H1 (cell line): ENCODE measurements around the gene RNU6-8. TPM values are rescaled to one million over a fixed set of nuclear protein-coding genes. Genes with fewer than 3 reads are reported as not detected.

Source experiments
- CTCF ChIA-PET: fragments of 300-600 bp; sonication (Branson Sonifier 250); formaldehyde crosslinking; loops from one replicate; lab custom pipeline; 2021; ENCODE audit not compliant: partially characterized antibody; lab: Charles Lee
- POLR2A ChIA-PET: fragments of 300-600 bp; sonication (Branson Sonifier 250); formaldehyde crosslinking; loops from one replicate; lab custom pipeline; 2021; ENCODE audit warnings: inconsistent platforms; ENCODE audit not compliant: partially characterized antibody; lab: Charles Lee
- DNase-seq, 2 experiments: peaks; one replicate each; pipeline versions ENCODE4 v3.0.0 to v3.0.0-alpha.2; 2010 to 2022; ENCODE audit warnings: low spot score in 2 of 2, low read depth in 1 of 2, mixed read lengths in 1 of 2
- FAIRE-seq: peaks from 2 replicates; lab custom pipeline; 2011; peaks lifted over from hg19 to GRCh38; lab: Jason Lieb, UNC
- H2AFZ ChIP-seq: 2 replicates; pipeline ENCODE4 v1.8.1; 2012; ENCODE audit warnings: low read length, inconsistent platforms
- H2AK5ac ChIP-seq: 2 replicates; pipeline ENCODE4 v1.6.1; 2013; ENCODE audit warnings: low read depth, low read length
- H2BK120ac ChIP-seq: replicated peaks from 2 replicates; pipeline ENCODE3; 2013; ENCODE audit warnings: low read depth, low read length, inconsistent platforms
- H2BK12ac ChIP-seq: 2 replicates; pipeline ENCODE4 v1.6.1; 2013; ENCODE audit warnings: low read depth, low read length
- H2BK15ac ChIP-seq: 2 replicates; pipeline ENCODE4 v1.6.1; 2013; ENCODE audit warnings: low read length
- H2BK20ac ChIP-seq: 2 replicates; pipeline ENCODE4 v1.6.1; 2013; ENCODE audit warnings: low read length
- H2BK5ac ChIP-seq: 2 replicates; pipeline ENCODE4 v1.6.1; 2013; ENCODE audit warnings: low read depth, low read length
- H3K14ac ChIP-seq: 2 replicates; pipeline ENCODE4 v1.6.1; 2013; ENCODE audit warnings: inconsistent platforms; ENCODE audit not compliant: insufficient read length
- H3K18ac ChIP-seq: 2 replicates; pipeline ENCODE4 v1.6.1; 2013; ENCODE audit warnings: low read length; ENCODE audit errors: extremely low read depth
- H3K23ac ChIP-seq: 2 replicates; pipeline ENCODE4 v1.6.1; 2013; ENCODE audit warnings: inconsistent platforms; ENCODE audit not compliant: insufficient read length
- H3K23me2 ChIP-seq: 2 replicates; pipeline ENCODE4 v1.6.1; 2013; ENCODE audit warnings: low read depth, low read length
- H3K27ac ChIP-seq: 2 replicates; pipeline ENCODE4 v1.6.1; 2011; ENCODE audit warnings: low read depth, low read length, inconsistent platforms
- H3K27me3 ChIP-seq, 4 experiments: replicated peaks in 1 of 4; 1 replicate in 1 of 4; 2 replicates in 3 of 4; pipeline versions ENCODE4 v1.6.1 to v1.8.1; 2011 to 2013; ENCODE audit warnings: low read length in 3 of 4, mild to moderate bottlenecking in 3 of 4, inconsistent platforms in 2 of 4, mixed read lengths in 2 of 4, moderate library complexity in 1 of 4; ENCODE audit not compliant: control insufficient read depth in 3 of 4, insufficient read depth in 3 of 4; ENCODE audit errors: extremely low read depth in 1 of 4
- H3K36me3 ChIP-seq, 4 experiments: 2 replicates each; pipeline versions ENCODE4 v1.6.1 to v1.8.1; 2011 to 2013; ENCODE audit warnings: mild to moderate bottlenecking in 4 of 4, low read length in 3 of 4, moderate library complexity in 2 of 4, control low read depth in 1 of 4, inconsistent platforms in 1 of 4; ENCODE audit not compliant: insufficient read depth in 4 of 4, control insufficient read depth in 2 of 4
- H3K4ac ChIP-seq: replicated peaks from 2 replicates; pipeline ENCODE3; 2013; ENCODE audit warnings: low read length, low read depth, mixed read lengths, inconsistent platforms; ENCODE audit not compliant: insufficient read length
- H3K4me1 ChIP-seq, 4 experiments: replicated peaks in 1 of 4; 1 replicate in 1 of 4; 2 replicates in 3 of 4; pipeline versions ENCODE4 v1.6.1 to v1.8.1; 2011 to 2013; ENCODE audit warnings: low read length in 3 of 4, inconsistent platforms in 2 of 4, mixed read lengths in 1 of 4; ENCODE audit not compliant: insufficient read depth in 4 of 4, control insufficient read depth in 3 of 4
- H3K4me2 ChIP-seq, 2 experiments: 2 replicates each; pipeline versions ENCODE4 v1.6.1 to v1.8.1; 2011 to 2013; ENCODE audit warnings: low read depth in 2 of 2, low read length in 2 of 2, control low read depth in 1 of 2, inconsistent platforms in 1 of 2, mild to moderate bottlenecking in 1 of 2; ENCODE audit not compliant: insufficient read depth in 1 of 2
- H3K4me3 ChIP-seq, 4 experiments: fragments of 200-600, 300-600 bp in 1 of 4; sonication (generic), shearing (Covaris generic), sonication (Bioruptor Twin) in 1 of 4; 2 replicates each; pipeline versions ENCODE4 v1.5.1 to v1.8.1; 2011 to 2016; ENCODE audit warnings: low read length in 4 of 4, low read depth in 3 of 4, control low read depth in 2 of 4, inconsistent platforms in 2 of 4, mild to moderate bottlenecking in 2 of 4, mixed read lengths in 1 of 4, moderate library complexity in 1 of 4; ENCODE audit not compliant: insufficient read depth in 2 of 4; ENCODE audit errors: extremely low read depth in 1 of 4
- H3K56ac ChIP-seq: replicated peaks from 2 replicates; pipeline ENCODE3; 2013; ENCODE audit warnings: low read depth, mild to moderate bottlenecking, mixed read lengths, low read length, inconsistent platforms; ENCODE audit not compliant: insufficient read length
- H3K79me1 ChIP-seq: 2 replicates; pipeline ENCODE4 v1.6.1; 2013; ENCODE audit warnings: low read depth, low read length, control low read depth
- H3K79me2 ChIP-seq, 2 experiments: 2 replicates each; pipeline versions ENCODE4 v1.6.1 to v1.8.1; 2012 to 2013; ENCODE audit warnings: low read length in 2 of 2, mild to moderate bottlenecking in 2 of 2, inconsistent platforms in 1 of 2; ENCODE audit not compliant: insufficient read depth in 2 of 2, control insufficient read depth in 1 of 2
- H3K9ac ChIP-seq, 4 experiments: replicated peaks in 1 of 4; 1 replicate in 1 of 4; 2 replicates in 3 of 4; pipeline versions ENCODE4 v1.6.1 to v1.8.1; 2011 to 2013; ENCODE audit warnings: low read depth in 3 of 4, low read length in 3 of 4, control low read depth in 2 of 4, mild to moderate bottlenecking in 2 of 4, moderate library complexity in 2 of 4, inconsistent platforms in 1 of 4; ENCODE audit errors: extremely low read depth in 1 of 4
- H3K9me3 ChIP-seq, 2 experiments: 2 replicates each; pipeline versions ENCODE4 v1.6.1 to v1.8.1; 2012 to 2013; ENCODE audit warnings: mild to moderate bottlenecking in 2 of 2, moderate library complexity in 2 of 2, control low read depth in 1 of 2, inconsistent platforms in 1 of 2, low read depth in 1 of 2, low read length in 1 of 2, mixed read lengths in 1 of 2; ENCODE audit not compliant: insufficient read depth in 2 of 2
- H4K20me1 ChIP-seq, 2 experiments: replicated peaks in 1 of 2; 2 replicates each; pipeline versions ENCODE3 to v1.8.1; 2011 to 2013; ENCODE audit warnings: inconsistent platforms in 2 of 2, low read length in 2 of 2, mild to moderate bottlenecking in 1 of 2; ENCODE audit not compliant: insufficient read depth in 2 of 2, control insufficient read depth in 1 of 2
- H4K5ac ChIP-seq: 2 replicates; pipeline ENCODE4 v1.6.1; 2013; ENCODE audit warnings: low read length, low read depth, mixed read lengths, inconsistent platforms; ENCODE audit not compliant: insufficient read length
- H4K8ac ChIP-seq: 2 replicates; pipeline ENCODE4 v1.8.0; 2013; ENCODE audit warnings: mild to moderate bottlenecking, moderate library complexity, low read length, inconsistent platforms; ENCODE audit not compliant: insufficient read depth; ENCODE audit errors: extremely low read depth
- H4K91ac ChIP-seq: replicated peaks from 2 replicates; pipeline ENCODE3; 2013; ENCODE audit warnings: low read length, mixed read lengths, inconsistent platforms; ENCODE audit not compliant: insufficient read length
- HDAC6 ChIP-seq: IDR thresholded peaks from one replicate; pipeline ENCODE4 v1.7.1; 2012; ENCODE audit warnings: low read depth, mild to moderate bottlenecking, inconsistent platforms, low read length, moderate library complexity
- KDM1A ChIP-seq: fragments of 200-600, 300-600 bp; sonication (generic); IDR thresholded peaks from 2 replicates; pipeline ENCODE4 v1.7.1; 2016; ENCODE audit warnings: mild to moderate bottlenecking, low read length, borderline replicate concordance
- RAD21 ChIP-seq, 2 experiments: IDR thresholded peaks in 1 of 2; conservative IDR thresholded peaks in 1 of 2; 2 replicates each; pipeline ENCODE4 v1.6.1; 2011; ENCODE audit warnings: low read depth in 2 of 2, low read length in 2 of 2, improper control_type of control experiment in 1 of 2, inconsistent platforms in 1 of 2, mild to moderate bottlenecking in 1 of 2, moderate library complexity in 1 of 2
- SIRT6 ChIP-seq: IDR thresholded peaks from one replicate; pipeline ENCODE4 v1.7.1; 2012; ENCODE audit warnings: low read length, inconsistent platforms
- WGBS, 2 experiments: shearing (Covaris generic) in 1 of 2; methylation state at CpG; one replicate each; pipeline versions ENCODE4 v1.1.6 to v1.1.7; 2013 to 2015; ENCODE audit warnings: low lambda C conversion rate in 2 of 2, mixed read lengths in 2 of 2, inconsistent platforms in 1 of 2, low coverage in 1 of 2, missing lambda C conversion rate in 1 of 2; ENCODE audit not compliant: insufficient replicate concordance in 2 of 2, insufficient coverage in 1 of 2, insufficient read length in 1 of 2; ENCODE audit errors: extremely low coverage in 1 of 2, missing lambda C conversion rate in 1 of 2; 5-methylcytosine and 5-hydroxymethylcytosine counted together
- polyA plus RNA-seq, 7 experiments: library from polyadenylated mRNA; depleted of rRNA in 3 of 7; stranded (reverse) in 5 of 7; unstranded in 2 of 7; fragments of >200 nt in 5 of 7; fragments of 200-250 nt in 2 of 7; gene quantifications; 1 replicate in 5 of 7; 2 replicates in 1 of 7; 4 replicates in 1 of 7; pipeline versions ENCODE4 v1.2.1 to v1.2.3, GENCODE V29; 2011 to 2013; ENCODE audit warnings: missing spikeins in 2 of 7, mixed read lengths in 2 of 7
- total RNA-seq: library from RNA; stranded (reverse); fragmentation: NEBNext Ultra II Directional; extraction: Animal tissue kit (Norgen Biotek cat#: 25700); gene quantifications from 2 replicates; pipeline ENCODE4 v1.2.1, GENCODE V29; 2021

The RNU6-8 gene
- total and polyA plus RNA-seq, 2 of the 8 experiments (the other 6 are each of a cell fraction or from before 2014, with no cell fraction given) = not detected

- no peak for DNase-seq
- H3K79me2 ChIP-seq = no peaks in the 10 kb centered on the region
- no peak overlapping the region for H4K8ac ChIP-seq
- H3K4ac ChIP-seq = no peak overlapping the region
- TF ChIP-seq SIRT6 (no peak), KDM1A (no peak), HDAC6 (no peak), RAD21 (IDR thresholded peaks at IDR 0.05 in 1 of 2, conservative IDR thresholded peaks at IDR 0.05 in 1 of 2; ENCODE audit: low read depth in 2 of 2, low read length in 2 of 2) (no peak)
- TF ChIP-seq, all 59 proteins: peak for 0
- Histone ChIP-seq H3K9ac (no peak overlapping the region), H3K9me3 (no peaks in the 10 kb centered on the region), H3K36me3 (no peaks in the 10 kb centered on the region), H3K27ac (no peak overlapping the region), H3K4me3 (no peak overlapping the region), H2BK20ac (no peak overlapping the region), H4K20me1 (no peaks in the 10 kb centered on the region), H2BK5ac (no peak overlapping the region), H2AFZ (no peak overlapping the region), H3K18ac (no peak overlapping the region), H3K79me1 (no peaks in the 10 kb centered on the region), H4K5ac (no peak overlapping the region), H2BK12ac (no peak overlapping the region), H3K4me1 (no peaks in the 10 kb centered on the region), H2BK15ac (no peak overlapping the region), H3K4me2 (no peak overlapping the region), H3K23ac (no peak overlapping the region), H3K23me2 (no peaks in the 10 kb centered on the region), H2AK5ac (no peak overlapping the region), H3K56ac (no peak overlapping the region), H2BK120ac (no peak overlapping the region), H3K14ac (no peak overlapping the region), H4K91ac (no peak overlapping the region), H3K27me3 (no peaks in the 10 kb centered on the region)
- 100% methylated on average over 1 of the region's 1 CpG; no CpG with 5 or more reads in 1 of the 2 experiments for WGBS, 2 experiments
- ChIA-PET POLR2A (no interaction called here), CTCF (interaction anchor here (1.1 to 1.5 kb wide), 4 partner anchors 9 to 27 kb away, joined by 3 to 4 read pairs (median 3); no protein-coding TSS in a partner anchor)
- FAIRE-seq = no peak
Observed at GRCh38 chr14:32232481-32232880, 29.4 kb upstream of the RNU6-8 start.
